Measurements from ENCODE around the gene NAIF1.
"Not testable (repeated sequence)": the region's sequence is repeated elsewhere in the genome, so short reads cannot be mapped to it uniquely, and the experiment has no call there.

NAIF1 gene

DNA sequence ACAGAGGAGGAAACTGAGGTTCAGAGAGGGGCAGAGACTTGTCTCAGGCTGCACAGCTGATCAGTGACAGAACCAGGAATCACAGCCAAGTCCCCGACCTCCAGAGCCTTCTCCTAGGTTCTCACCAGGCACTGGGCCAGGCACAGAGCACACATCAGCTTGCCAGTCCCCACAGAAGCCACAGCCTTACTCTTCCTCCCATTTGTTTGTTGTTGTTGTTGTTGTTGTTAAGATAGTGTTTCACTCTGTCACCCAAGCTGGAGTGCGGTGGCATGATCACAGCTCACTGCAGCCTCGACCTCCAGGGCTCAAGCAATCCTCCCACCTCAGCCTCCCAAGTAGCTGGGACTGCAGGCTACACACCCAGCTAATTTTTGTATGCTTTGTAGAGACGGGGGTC lies 41.4 kb downstream of the NAIF1 start:
- DNase-seq: no peak

DNA sequence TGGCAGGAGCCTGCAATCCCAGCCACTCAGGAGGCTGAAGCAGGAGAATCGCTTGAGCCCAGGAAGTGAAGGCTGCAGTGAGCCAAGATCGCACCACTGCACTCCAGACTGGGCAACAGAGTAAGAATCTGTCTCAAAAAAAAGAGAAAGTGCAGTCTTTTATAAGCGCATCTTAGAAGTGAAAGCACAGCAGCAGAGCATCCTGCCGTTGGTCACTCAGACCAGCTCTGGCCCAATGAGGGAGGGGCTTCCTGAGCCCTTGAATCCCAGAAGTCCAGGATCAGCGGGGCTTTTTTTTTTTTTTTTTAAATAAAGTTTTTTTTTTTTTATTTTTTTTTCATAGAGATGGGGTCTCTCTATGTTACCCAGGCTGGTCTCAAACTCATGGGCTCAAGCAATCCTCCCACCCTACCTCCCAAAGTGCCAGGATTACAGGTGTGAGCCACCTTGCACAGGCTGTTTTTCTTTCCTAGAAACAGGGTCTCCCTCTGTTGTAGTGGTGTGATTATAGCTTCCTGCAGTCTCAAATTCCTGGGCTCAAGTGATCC lies 42.3 kb downstream of the NAIF1 start:
- DNase-seq: no peak

DNA sequence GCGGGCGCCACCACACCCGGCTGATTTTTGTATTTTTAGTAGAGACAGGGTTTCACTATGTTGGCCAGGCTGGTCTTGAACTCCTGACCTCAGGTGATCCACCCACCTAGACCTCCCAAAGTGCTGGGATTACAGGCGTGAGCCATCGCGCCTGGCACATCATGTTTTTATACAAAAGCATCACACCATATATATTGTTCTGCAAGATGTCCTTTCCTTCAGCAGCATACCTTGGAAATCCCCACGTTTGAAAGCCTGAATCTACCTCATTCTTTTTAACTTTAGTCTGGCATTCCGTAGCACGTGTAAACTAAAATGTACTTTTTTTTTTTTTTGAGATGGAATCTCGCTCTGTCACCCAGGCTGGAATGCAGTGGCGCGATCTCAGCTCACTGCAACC lies 43.4 kb downstream of the NAIF1 start:
- not testable (repeated sequence) for DNase-seq

DNA sequence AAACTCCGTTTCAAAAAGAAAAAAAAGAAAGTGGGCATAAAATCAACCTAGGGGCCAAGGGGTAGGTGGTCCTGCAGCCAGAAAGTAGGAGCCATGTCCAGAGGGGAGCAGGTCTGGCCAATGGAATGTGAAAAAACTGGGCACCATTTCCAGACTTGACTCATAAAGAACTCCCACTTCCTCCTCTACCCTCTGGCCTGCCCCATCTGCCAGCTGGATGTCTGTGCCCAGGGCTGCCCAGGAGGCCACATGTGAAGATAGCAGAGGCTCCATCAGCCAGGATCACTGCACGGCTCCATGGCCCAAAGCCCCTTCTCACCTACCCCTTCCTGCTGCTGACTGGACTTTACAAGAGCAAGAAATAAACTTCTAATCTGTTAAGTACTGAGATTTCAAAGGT lies 44.2 kb downstream of the NAIF1 start:
- no peak for DNase-seq

DNA sequence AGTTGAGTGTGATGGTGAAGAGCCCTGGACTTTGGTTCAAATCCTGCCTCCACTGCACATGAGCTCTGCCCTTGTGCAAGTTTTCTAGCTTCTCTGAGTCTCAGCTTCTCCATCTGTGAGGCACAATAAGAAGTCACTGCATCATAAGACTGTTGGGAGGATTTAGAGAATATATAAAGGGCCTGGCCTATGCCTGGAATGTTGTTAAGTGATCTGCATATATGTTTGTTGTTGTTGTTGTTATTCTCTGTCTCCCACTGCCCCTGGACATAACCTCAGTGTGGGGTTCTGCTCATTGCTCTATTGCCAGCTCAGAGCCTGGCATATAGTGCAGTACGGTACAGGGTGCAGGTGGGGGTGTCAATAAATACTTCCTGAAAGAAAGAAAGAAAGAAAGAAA lies 46.0 kb downstream of the NAIF1 start:
- DNase-seq: no peak

DNA sequence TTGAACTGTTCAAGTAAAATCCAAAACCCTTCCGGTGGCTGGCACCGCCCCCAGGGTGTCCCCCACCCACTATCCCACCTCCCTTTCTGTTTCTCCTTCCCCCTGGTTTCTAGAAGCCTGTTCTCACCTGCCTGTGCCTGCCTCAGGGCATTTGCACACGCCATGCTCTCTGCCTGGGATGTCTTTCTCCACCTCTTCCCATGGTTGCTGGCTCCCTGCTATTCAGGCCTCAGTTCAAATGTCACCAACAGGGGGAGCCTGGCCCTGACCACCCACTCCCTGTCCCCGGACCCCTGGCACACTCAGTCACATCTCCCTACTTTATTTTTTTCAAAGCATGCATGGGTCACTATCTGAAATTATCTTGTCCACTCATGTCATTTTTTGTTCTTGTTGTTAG lies 46.4 kb downstream of the NAIF1 start:
- no peak for DNase-seq

DNA sequence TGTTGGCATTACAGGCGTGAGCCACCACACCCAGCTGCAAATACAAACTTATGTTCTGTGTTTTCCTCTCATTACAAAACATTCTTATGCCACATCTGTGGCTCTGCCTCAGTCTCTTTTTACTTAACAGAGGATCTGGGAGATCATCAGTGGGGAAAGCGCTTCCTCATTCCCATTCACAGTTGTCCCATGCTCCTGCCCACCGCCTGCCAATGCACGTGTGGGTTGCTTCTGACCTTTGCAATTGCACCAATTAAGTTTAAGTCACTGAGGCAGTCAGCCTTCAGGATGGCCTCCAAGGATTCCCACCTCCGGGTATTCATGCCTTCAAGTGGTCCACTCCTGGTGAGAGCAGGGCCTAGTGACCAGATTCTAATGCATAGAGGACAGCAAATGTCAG lies 51.4 kb downstream of the NAIF1 start:
- no peak for DNase-seq
